Astrocyte of the cerebellum (primary cell): Measurements from ENCODE around the gene IQSEC1.

Source experiments
- DNase-seq: peaks from one replicate; pipeline ENCODE4 v3.0.0-alpha.2; 2011; ENCODE audit warnings: low read depth
- H3K4me3 ChIP-seq: 2 replicates; pipeline ENCODE4 v1.5.1; 2011; ENCODE audit warnings: mild to moderate bottlenecking, low read depth, low read length, moderate library complexity
- in situ Hi-C: cut with HindIII; loops from 2 replicates; pipeline ENCODE4 v1.10.0; 2017; ENCODE audit warnings: low sequenced_read_pairs
- TF ChIP-seq, protein P1 (sequence below): IDR thresholded peaks from 2 replicates; pipeline ENCODE4 v1.5.1; 2012; ENCODE audit warnings: low read length, low read depth, moderate library complexity, mild to moderate bottlenecking; ENCODE audit errors: missing control alignments

The IQSEC1 gene

GRCh38 chr3:13102386-13103345, 29.4 kb upstream of the IQSEC1 start:
- TF ChIP-seq, protein P1, sequence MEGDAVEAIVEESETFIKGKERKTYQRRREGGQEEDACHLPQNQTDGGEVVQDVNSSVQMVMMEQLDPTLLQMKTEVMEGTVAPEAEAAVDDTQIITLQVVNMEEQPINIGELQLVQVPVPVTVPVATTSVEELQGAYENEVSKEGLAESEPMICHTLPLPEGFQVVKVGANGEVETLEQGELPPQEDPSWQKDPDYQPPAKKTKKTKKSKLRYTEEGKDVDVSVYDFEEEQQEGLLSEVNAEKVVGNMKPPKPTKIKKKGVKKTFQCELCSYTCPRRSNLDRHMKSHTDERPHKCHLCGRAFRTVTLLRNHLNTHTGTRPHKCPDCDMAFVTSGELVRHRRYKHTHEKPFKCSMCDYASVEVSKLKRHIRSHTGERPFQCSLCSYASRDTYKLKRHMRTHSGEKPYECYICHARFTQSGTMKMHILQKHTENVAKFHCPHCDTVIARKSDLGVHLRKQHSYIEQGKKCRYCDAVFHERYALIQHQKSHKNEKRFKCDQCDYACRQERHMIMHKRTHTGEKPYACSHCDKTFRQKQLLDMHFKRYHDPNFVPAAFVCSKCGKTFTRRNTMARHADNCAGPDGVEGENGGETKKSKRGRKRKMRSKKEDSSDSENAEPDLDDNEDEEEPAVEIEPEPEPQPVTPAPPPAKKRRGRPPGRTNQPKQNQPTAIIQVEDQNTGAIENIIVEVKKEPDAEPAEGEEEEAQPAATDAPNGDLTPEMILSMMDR = no peak
- in situ Hi-C loops = no loop called here
- DNase-seq = no peak
- no peak overlapping the region for H3K4me3 ChIP-seq

GRCh38 chr3:13099707-13100106, 26.5 kb upstream of the IQSEC1 start:
- TF ChIP-seq, protein P1 = no peak
- in situ Hi-C loops = loop anchor here (25.0 kb wide), 1 partner anchor 363 kb away; no protein-coding TSS in a partner anchor
- no peak overlapping the region for H3K4me3 ChIP-seq
- no peak for DNase-seq

DNA sequence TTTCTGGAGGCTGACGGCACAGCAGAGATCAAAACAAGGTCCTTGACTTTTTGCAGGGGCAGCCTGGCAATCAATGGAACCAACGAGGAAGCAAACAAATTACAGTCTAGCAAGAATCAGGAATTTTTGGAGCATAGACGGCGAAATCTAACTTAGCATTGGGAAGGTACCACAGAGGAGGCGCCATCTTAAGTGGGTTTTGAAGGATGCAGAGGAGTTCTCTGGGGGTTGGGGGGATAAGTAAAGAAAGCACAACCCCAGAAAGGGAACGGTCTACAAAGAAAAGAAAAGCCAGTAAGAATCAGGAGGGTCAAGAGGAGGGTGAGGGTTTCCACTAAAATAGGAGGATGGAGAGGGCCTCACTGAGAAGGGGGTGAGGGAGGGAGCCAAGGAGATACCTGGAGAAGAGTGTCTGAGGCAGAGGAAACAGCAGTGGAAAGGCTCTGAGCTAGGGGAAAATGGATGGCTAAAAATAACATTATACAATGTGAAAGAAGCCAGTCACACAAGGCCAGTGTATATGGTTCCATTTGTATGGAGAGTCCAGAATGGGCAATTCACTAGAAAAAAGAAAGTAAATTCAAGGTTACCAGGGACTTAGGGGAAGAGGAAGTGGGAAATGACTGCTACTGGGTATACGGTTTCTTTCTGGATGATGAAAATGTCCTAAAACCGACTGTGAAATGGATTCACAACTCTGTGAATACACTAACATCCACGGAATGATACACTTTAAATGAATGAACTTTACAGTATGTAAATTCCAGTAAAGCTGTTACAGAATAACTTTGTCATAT, 25.2 kb upstream of the IQSEC1 start:
- in situ Hi-C loops = loop anchor here (25.0 kb wide), 1 partner anchor 364 kb away; no protein-coding TSS in a partner anchor
- no peak overlapping the region for H3K4me3 ChIP-seq
- TF ChIP-seq, protein P1 = no peak
- no peak for DNase-seq

- no peak for DNase-seq
- H3K4me3 ChIP-seq = no peak overlapping the region
- in situ Hi-C loops = loop anchor here (25.0 kb wide), 1 partner anchor 366 kb away; no protein-coding TSS in a partner anchor
- TF ChIP-seq, protein P1 = no peak
Observed at GRCh38 chr3:13096356-13096755, 23.1 kb upstream of the IQSEC1 start.

DNA sequence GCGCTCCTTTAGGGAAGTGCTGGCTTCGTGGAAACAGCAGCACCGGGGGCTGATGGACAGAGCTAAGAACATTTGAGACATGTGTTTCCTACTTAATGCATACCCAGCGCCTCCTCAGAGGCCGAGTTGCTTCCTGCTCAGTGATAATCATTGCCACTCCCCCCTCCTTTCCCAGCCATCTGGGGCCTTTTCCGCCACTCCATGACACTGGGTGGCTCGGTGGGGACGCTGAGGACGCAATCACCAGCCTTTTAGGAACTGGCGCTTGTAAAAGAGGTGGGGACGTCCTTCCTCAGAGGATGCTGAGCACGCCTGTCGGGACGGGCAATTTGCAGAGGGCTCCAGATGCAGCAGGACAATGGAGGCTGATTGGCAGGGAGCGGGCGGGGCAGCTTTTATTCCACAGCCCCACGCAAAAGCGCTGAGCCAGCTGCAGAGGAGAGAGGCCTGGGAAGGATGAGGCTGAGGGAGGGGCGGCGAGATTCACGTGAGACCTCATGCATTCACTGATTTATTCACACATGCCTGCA, 22.2 kb upstream of the IQSEC1 start:
- TF ChIP-seq, protein P1 = no peak
- DNase-seq = no peak
- in situ Hi-C loops = loop anchor here (25.0 kb wide), 1 partner anchor 367 kb away; no protein-coding TSS in a partner anchor
- H3K4me3 ChIP-seq = no peak overlapping the region

GRCh38 chr3:13093687-13094086, 20.5 kb upstream of the IQSEC1 start:
- H3K4me3 ChIP-seq = no peak overlapping the region
- TF ChIP-seq, protein P1 = no peak
- in situ Hi-C loops = loop anchor here (25.0 kb wide), 1 partner anchor 369 kb away; no protein-coding TSS in a partner anchor
- no peak for DNase-seq
